HepG2 (cell line): ENCODE results near the gene MLX. TPM values are rescaled to one million over a fixed set of nuclear protein-coding genes. Genes with fewer than 3 reads are reported as not detected.

Experiments
- DNMT3B ChIP-seq: conservative IDR thresholded peaks from 2 replicates; pipeline ENCODE4 v1.6.1; 2016; ENCODE audit warnings: missing biosample characterization, control low read depth
- KLF9 ChIP-seq: IDR thresholded peaks from 2 replicates; pipeline ENCODE4 v1.6.1; 2016; ENCODE audit warnings: low read depth
- MAFK ChIP-seq, 2 experiments: IDR thresholded peaks in 1 of 2; conservative IDR thresholded peaks in 1 of 2; 2 replicates each; pipeline ENCODE4 v1.6.1; 2011; ENCODE audit warnings: improper control_type of control experiment in 2 of 2, low read length in 2 of 2
- MEIS2 ChIP-seq: sonication (generic); formaldehyde crosslinking; IDR thresholded peaks from 2 replicates; pipeline ENCODE4 v1.9.0; 2021; ENCODE audit warnings: mild to moderate bottlenecking, missing genetic modification reagents
- MYPOP ChIP-seq: sonication (generic); formaldehyde crosslinking; IDR thresholded peaks from 2 replicates; pipeline ENCODE4 v1.8.1; 2023; ENCODE audit warnings: mild to moderate bottlenecking, moderate library complexity, missing genetic modification reagents
- NFRKB ChIP-seq: fragments of 450-650 bp; IDR thresholded peaks from 2 replicates; pipeline ENCODE4 v1.6.1; 2017
- PAWR ChIP-seq: sonication (generic); formaldehyde crosslinking; IDR thresholded peaks from 2 replicates; pipeline ENCODE4 v1.4.0; 2020; ENCODE audit warnings: missing genetic modification reagents, mild to moderate bottlenecking, borderline replicate concordance
- PLSCR1 ChIP-seq: sonication (generic); formaldehyde crosslinking; IDR thresholded peaks from 2 replicates; pipeline ENCODE4 v1.5.0; 2020; ENCODE audit warnings: missing genetic modification reagents, mild to moderate bottlenecking, borderline replicate concordance
- PRMT3 ChIP-seq: sonication (generic); formaldehyde crosslinking; IDR thresholded peaks from 2 replicates; pipeline ENCODE4 v1.8.1; 2022; ENCODE audit warnings: low read depth, mild to moderate bottlenecking, moderate library complexity, missing genetic modification reagents, borderline replicate concordance
- RBM22 ChIP-seq: fragments of 200-400 bp; formaldehyde crosslinking; optimal IDR thresholded peaks from 2 replicates; pipeline ENCODE3; 2017; ENCODE audit warnings: mild to moderate bottlenecking, low read length, moderate library complexity
- RNF2 ChIP-seq: fragments of 450-650 bp; conservative IDR thresholded peaks from 2 replicates; pipeline ENCODE4 v1.6.1; 2016; ENCODE audit warnings: low read depth
- SKIL ChIP-seq: sonication (generic); formaldehyde crosslinking; IDR thresholded peaks from 2 replicates; pipeline ENCODE4 v1.8.0; 2022; ENCODE audit warnings: missing genetic modification reagents, mild to moderate bottlenecking, moderate library complexity, borderline replicate concordance
- SRF ChIP-seq: IDR thresholded peaks from 2 replicates; pipeline ENCODE4 v1.6.1; 2011; ENCODE audit warnings: mild to moderate bottlenecking, low read depth, low read length, moderate library complexity
- TRIM22 ChIP-seq: fragments of 450-650 bp; IDR thresholded peaks from 2 replicates; pipeline ENCODE4 v1.6.1; 2017
- ZBTB1 ChIP-seq: sonication (generic); formaldehyde crosslinking; IDR thresholded peaks from 2 replicates; pipeline ENCODE4 v1.4.0; 2020; ENCODE audit warnings: missing genetic modification reagents, borderline replicate concordance
- ZC3H13 ChIP-seq: sonication (generic); formaldehyde crosslinking; IDR thresholded peaks from 2 replicates; pipeline ENCODE4 v1.8.1; 2023; ENCODE audit warnings: mild to moderate bottlenecking, missing genetic modification reagents, moderate library complexity
- ZEB1 ChIP-seq: IDR thresholded peaks from 2 replicates; pipeline ENCODE4 v1.6.1; 2012; ENCODE audit warnings: mild to moderate bottlenecking, low read depth, inconsistent platforms; ENCODE audit not compliant: insufficient replicate concordance
- ZFP91 ChIP-seq: sonication (generic); formaldehyde crosslinking; IDR thresholded peaks from 2 replicates; pipeline ENCODE4 v1.9.0; 2022; ENCODE audit warnings: missing genetic modification reagents, mild to moderate bottlenecking, borderline replicate concordance
- ZFY ChIP-seq: sonication (generic); formaldehyde crosslinking; IDR thresholded peaks from 2 replicates; pipeline ENCODE4 v1.4.0; 2020; ENCODE audit warnings: missing genetic modification reagents
- ZNF496 ChIP-seq: sonication (generic); formaldehyde crosslinking; IDR thresholded peaks from 2 replicates; pipeline ENCODE4 v1.8.1; 2023; ENCODE audit warnings: mild to moderate bottlenecking, moderate library complexity, missing genetic modification reagents; ENCODE audit not compliant: insufficient replicate concordance
- ZNF558 ChIP-seq: sonication (generic); formaldehyde crosslinking; IDR thresholded peaks from 2 replicates; pipeline ENCODE4 v1.9.0; 2022; ENCODE audit warnings: mild to moderate bottlenecking, missing genetic modification reagents, borderline replicate concordance
- ZNF773 ChIP-seq: sonication (generic); formaldehyde crosslinking; IDR thresholded peaks from 2 replicates; pipeline ENCODE4 v1.4.0; 2020; ENCODE audit warnings: missing genetic modification reagents, borderline replicate concordance
- ZNF777 ChIP-seq: sonication (generic); formaldehyde crosslinking; IDR thresholded peaks from 2 replicates; pipeline ENCODE4 v1.4.0; 2020; ENCODE audit warnings: missing genetic modification reagents
- polyA plus RNA-seq, 8 experiments: library from polyadenylated mRNA; depleted of rRNA in 3 of 8; stranded (reverse) in 7 of 8; unstranded in 1 of 8; fragments of >200 nt; fragmentation: Illumina TruSeq in 4 of 8; extraction: Trizol in 4 of 8; gene quantifications; 2 replicates each; pipeline versions ENCODE4 v1.2.1 to v1.2.3, GENCODE V29; 2011 to 2016; ENCODE audit warnings: low read depth in 4 of 8, missing spikeins in 1 of 8, mixed read lengths in 1 of 8; ENCODE audit not compliant: insufficient read depth in 1 of 8
- total RNA-seq, 5 experiments: library from RNA; depleted of rRNA; stranded (reverse); fragments of >200 nt; fragmentation: Illumina TruSeq; extraction: Trizol; gene quantifications; 2 replicates each; pipeline ENCODE4 v1.2.3, GENCODE V29; 2016; ENCODE audit warnings: low read depth in 1 of 5

Gene MLX
- total and polyA plus RNA-seq, 2 of the 13 experiments (the other 11 are each of a cell fraction or from before 2014, with no cell fraction given), result 38.9 to 74.4 TPM

GRCh38 chr17:42566883-42567573 lies at the start of gene MLX (continued):
- no peak; the same call in none of the 2 replicates for TF ChIP-seq SKIL (CRISPR knock-in tag)
- peak; percentile 97 for TF ChIP-seq ZC3H13
- no peak for TF ChIP-seq ZEB1
- TF ChIP-seq PAWR (CRISPR knock-in tag), result no peak; the same call in 1 of the 2 replicates
- peak; percentile 68 for TF ChIP-seq ZNF558
- peak; percentile 48; the same call in 1 of the 2 replicates for TF ChIP-seq MEIS2
- no peak for TF ChIP-seq PLSCR1 (CRISPR knock-in tag)
- TF ChIP-seq DNMT3B, result 0 out of 2 replicates have a peak, but pooled peaks have one; percentile 33
- no peak for TF ChIP-seq MYPOP (CRISPR knock-in tag)
- no peak for TF ChIP-seq ZNF496 (CRISPR knock-in tag)
- TF ChIP-seq RBM22, result peak; percentile 73
- TF ChIP-seq NFRKB, result no peak
- TF ChIP-seq ZBTB1, result no peak
- TF ChIP-seq KLF9, result peak; percentile 78
- peak; percentile 92 for TF ChIP-seq ZFP91 (CRISPR knock-in tag)
- no peak for TF ChIP-seq ZNF773 (CRISPR knock-in tag)
- TF ChIP-seq RNF2, result no peak; the same call in 1 of the 2 replicates
- TF ChIP-seq MAFK (conservative IDR thresholded peaks at IDR 0.05 in 1 of 2, IDR thresholded peaks at IDR 0.05 in 1 of 2; ENCODE audit: low read length in 2 of 2), result no peak
- no peak for TF ChIP-seq PRMT3 (CRISPR knock-in tag)
- peak; percentile 88 for TF ChIP-seq ZNF777 (CRISPR knock-in tag)
- no peak for TF ChIP-seq SRF
- peak; percentile 83 for TF ChIP-seq ZFY (CRISPR knock-in tag)
- TF ChIP-seq TRIM22, result no peak
